Measurements from ENCODE around the gene B3GAT1. TPM values are rescaled to one million over a fixed set of nuclear protein-coding genes. Genes with fewer than 3 reads are reported as not detected.

The B3GAT1 gene
- polyA plus RNA-seq, 3 donors = not detected

DNA sequence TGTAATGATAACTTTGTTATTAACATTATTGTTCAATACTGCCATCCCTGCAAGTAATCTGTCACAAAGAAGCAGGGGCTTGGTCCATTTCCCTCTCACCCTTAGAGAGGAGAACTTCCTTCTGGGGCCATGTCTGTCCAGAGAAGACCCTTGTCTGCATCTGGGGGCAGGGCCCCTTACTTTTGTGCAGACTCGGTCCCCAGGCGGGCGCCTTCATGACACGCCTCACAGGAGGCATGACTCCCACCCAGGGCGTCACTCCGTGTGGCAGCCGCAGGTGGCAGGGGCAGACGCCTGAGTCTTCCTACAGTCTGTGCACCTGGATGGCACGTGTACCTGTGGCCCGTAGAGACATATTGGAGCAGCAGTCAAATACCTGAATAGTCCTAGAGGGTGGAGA is 21.8 kb upstream of the B3GAT1 start:
- H3K9me3 Mint-ChIP-seq = peaks cover 0 to 4% (median 2%) of the 10 kb centered on the region in 7 donors
- H3K27me3 ChIP-seq (ENCODE audit: control insufficient read depth in 2 of 2, insufficient read depth in 2 of 2, low read length in 2 of 2) = no peaks in the 10 kb centered on the region
- peak overlapping the region in 1 of 7 donors; percentile 83 for H3K27ac Mint-ChIP-seq
- intact Hi-C loops (cut with micrococcal nuclease) = no loop called here
- WGBS (ENCODE audit: insufficient coverage) = 82% methylated on average over 10 of the region's 10 CpGs
- no peaks in the 10 kb centered on the region for H3K79me2 ChIP-seq (ENCODE audit: insufficient read depth, low read length)
- H3K36me3 ChIP-seq (replicated peaks in 1 of 2; ENCODE audit: control insufficient read depth in 1 of 2, insufficient read depth in 2 of 2, low read length in 2 of 2) = no peaks in the 10 kb centered on the region
- no peaks in the 10 kb centered on the region for H3K9me3 ChIP-seq (replicated peaks in 1 of 2; ENCODE audit: control insufficient read depth in 1 of 2, insufficient read depth in 1 of 2, low read length in 2 of 2)
- DNase-seq = no peak
- no peak overlapping the region for H3K4me2 ChIP-seq (replicated peaks; ENCODE audit: extremely low read depth, low read length, poor library complexity, severe bottlenecking)
- H3K27me3 Mint-ChIP-seq (ENCODE audit: low read depth in 3 of 3) = peaks cover 3 to 7% (median 6%) of the 10 kb centered on the region in 3 donors
- no peak overlapping the region for H3K9ac ChIP-seq (ENCODE audit: insufficient read depth, low read length, poor library complexity, severe bottlenecking)
- no peaks in the 10 kb centered on the region for H3K4me1 ChIP-seq (ENCODE audit: control insufficient read depth in 1 of 2, insufficient read depth in 2 of 2, low read length in 2 of 2)
- H3K36me3 Mint-ChIP-seq = no peaks in the 10 kb centered on the region
- no peak overlapping the region for H3K27ac ChIP-seq (ENCODE audit: low read depth in 1 of 2, low read length in 2 of 2)
- no peaks in the 10 kb centered on the region for H4K20me1 ChIP-seq (ENCODE audit: insufficient read depth, low read length)
- H3K4me3 Mint-ChIP-seq = no peak overlapping the region
- TF ChIP-seq, protein P1, sequence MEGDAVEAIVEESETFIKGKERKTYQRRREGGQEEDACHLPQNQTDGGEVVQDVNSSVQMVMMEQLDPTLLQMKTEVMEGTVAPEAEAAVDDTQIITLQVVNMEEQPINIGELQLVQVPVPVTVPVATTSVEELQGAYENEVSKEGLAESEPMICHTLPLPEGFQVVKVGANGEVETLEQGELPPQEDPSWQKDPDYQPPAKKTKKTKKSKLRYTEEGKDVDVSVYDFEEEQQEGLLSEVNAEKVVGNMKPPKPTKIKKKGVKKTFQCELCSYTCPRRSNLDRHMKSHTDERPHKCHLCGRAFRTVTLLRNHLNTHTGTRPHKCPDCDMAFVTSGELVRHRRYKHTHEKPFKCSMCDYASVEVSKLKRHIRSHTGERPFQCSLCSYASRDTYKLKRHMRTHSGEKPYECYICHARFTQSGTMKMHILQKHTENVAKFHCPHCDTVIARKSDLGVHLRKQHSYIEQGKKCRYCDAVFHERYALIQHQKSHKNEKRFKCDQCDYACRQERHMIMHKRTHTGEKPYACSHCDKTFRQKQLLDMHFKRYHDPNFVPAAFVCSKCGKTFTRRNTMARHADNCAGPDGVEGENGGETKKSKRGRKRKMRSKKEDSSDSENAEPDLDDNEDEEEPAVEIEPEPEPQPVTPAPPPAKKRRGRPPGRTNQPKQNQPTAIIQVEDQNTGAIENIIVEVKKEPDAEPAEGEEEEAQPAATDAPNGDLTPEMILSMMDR (IDR thresholded peaks at IDR 0.05) = no peak
- H3K4me1 Mint-ChIP-seq = no peaks in the 10 kb centered on the region
- no peak overlapping the region for H3K4me3 ChIP-seq (replicated peaks in 1 of 3; ENCODE audit: low read depth in 2 of 3, low read length in 3 of 3)
- H2AFZ ChIP-seq (ENCODE audit: insufficient read depth, low read depth, low read length, poor library complexity, severe bottlenecking) = no peak overlapping the region

DNA sequence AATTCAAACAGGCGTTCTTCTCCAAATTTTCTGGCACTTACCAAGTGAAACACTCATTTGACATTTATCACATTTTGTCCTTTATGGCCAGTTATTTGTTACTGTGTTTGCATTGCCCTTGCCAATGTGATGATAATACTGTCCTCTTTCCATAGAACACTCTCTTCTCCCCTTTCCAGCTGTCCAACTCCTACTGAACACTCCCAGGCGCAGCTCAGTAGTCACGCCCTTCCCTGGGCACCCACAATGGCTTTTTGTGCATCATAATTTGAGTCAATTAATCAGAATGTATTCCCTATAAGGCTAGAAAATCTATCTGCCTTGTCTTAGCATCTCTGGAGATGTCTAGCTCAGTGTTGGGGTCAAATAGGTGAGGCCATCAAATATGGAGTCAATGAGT is 21.2 kb upstream of the B3GAT1 start:
- H2AFZ ChIP-seq (ENCODE audit: insufficient read depth, low read depth, low read length, poor library complexity, severe bottlenecking) = no peak overlapping the region
- H3K36me3 Mint-ChIP-seq = no peaks in the 10 kb centered on the region
- H3K9me3 ChIP-seq (replicated peaks in 1 of 2; ENCODE audit: control insufficient read depth in 1 of 2, insufficient read depth in 1 of 2, low read length in 2 of 2) = no peaks in the 10 kb centered on the region
- TF ChIP-seq, protein P1 (IDR thresholded peaks at IDR 0.05) = no peak
- no peak for DNase-seq
- H3K79me2 ChIP-seq (ENCODE audit: insufficient read depth, low read length) = no peaks in the 10 kb centered on the region
- H3K27ac Mint-ChIP-seq = no peak overlapping the region
- H3K4me3 ChIP-seq (replicated peaks in 1 of 3; ENCODE audit: low read depth in 2 of 3, low read length in 3 of 3) = no peak overlapping the region
- H3K27me3 Mint-ChIP-seq (ENCODE audit: low read depth in 3 of 3) = peaks cover 3 to 7% (median 6%) of the 10 kb centered on the region in 3 donors
- peaks cover 0 to 4% (median 1%) of the 10 kb centered on the region in 7 donors for H3K9me3 Mint-ChIP-seq
- H4K20me1 ChIP-seq (ENCODE audit: insufficient read depth, low read length) = no peaks in the 10 kb centered on the region
- H3K36me3 ChIP-seq (replicated peaks in 1 of 2; ENCODE audit: control insufficient read depth in 1 of 2, insufficient read depth in 2 of 2, low read length in 2 of 2) = no peaks in the 10 kb centered on the region
- no peaks in the 10 kb centered on the region for H3K4me1 ChIP-seq (ENCODE audit: control insufficient read depth in 1 of 2, insufficient read depth in 2 of 2, low read length in 2 of 2)
- no peak overlapping the region for H3K9ac ChIP-seq (ENCODE audit: insufficient read depth, low read length, poor library complexity, severe bottlenecking)
- no peak overlapping the region for H3K4me3 Mint-ChIP-seq
- 80% methylated on average over 2 of the region's 3 CpGs for WGBS (ENCODE audit: insufficient coverage)
- no peak overlapping the region for H3K27ac ChIP-seq (ENCODE audit: low read depth in 1 of 2, low read length in 2 of 2)
- intact Hi-C loops (cut with micrococcal nuclease) = no loop called here
- no peaks in the 10 kb centered on the region for H3K27me3 ChIP-seq (ENCODE audit: control insufficient read depth in 2 of 2, insufficient read depth in 2 of 2, low read length in 2 of 2)
- H3K4me1 Mint-ChIP-seq = no peaks in the 10 kb centered on the region
- H3K4me2 ChIP-seq (replicated peaks; ENCODE audit: extremely low read depth, low read length, poor library complexity, severe bottlenecking) = no peak overlapping the region

Measured in CD14-positive monocyte (primary cell).